Hepatocyte (in vitro differentiated cells): ENCODE measurements around the gene CABS1. TPM values are rescaled to one million over a fixed set of nuclear protein-coding genes. Genes with fewer than 3 reads are reported as not detected.

Experiments used
- DNase-seq: peaks from one replicate; pipeline ENCODE4 v3.0.0-alpha.2; 2016; ENCODE audit warnings: low spot score
- H2AFZ ChIP-seq: fragments of 200-600 bp; sonication (generic); 2 replicates; pipeline ENCODE4 v1.6.0; 2016; ENCODE audit warnings: antibody characterized with exemption, mild to moderate bottlenecking
- H3K27ac ChIP-seq: fragments of 200-600 bp; sonication (generic); 2 replicates; pipeline ENCODE4 v1.5.1; 2016; ENCODE audit warnings: mild to moderate bottlenecking
- H3K27me3 ChIP-seq: fragments of 200-600 bp; sonication (generic); 2 replicates; pipeline ENCODE4 v1.6.1; 2016
- H3K36me3 ChIP-seq: fragments of 200-600 bp; sonication (generic); replicated peaks from 2 replicates; pipeline ENCODE4 v1.5.1; 2016; ENCODE audit warnings: low read depth; ENCODE audit not compliant: insufficient read depth
- H3K4me1 ChIP-seq: fragments of 200-600 bp; sonication (generic); 2 replicates; pipeline ENCODE4 v1.5.1; 2016; ENCODE audit warnings: mild to moderate bottlenecking, moderate library complexity; ENCODE audit not compliant: insufficient read depth
- H3K4me2 ChIP-seq: fragments of 200-600 bp; sonication (generic); 2 replicates; pipeline ENCODE4 v1.6.0; 2016
- H3K4me3 ChIP-seq: fragments of 200-600 bp; sonication (generic); 2 replicates; pipeline ENCODE4 v1.5.1; 2016; ENCODE audit warnings: mild to moderate bottlenecking
- H3K79me2 ChIP-seq: fragments of 200-600 bp; sonication (generic); 2 replicates; pipeline ENCODE4 v1.6.0; 2017; ENCODE audit warnings: mild to moderate bottlenecking
- H3K9me2 ChIP-seq: fragments of 200-600 bp; sonication (generic); replicated peaks from 2 replicates; pipeline ENCODE4 v1.6.0; 2017; ENCODE audit warnings: mild to moderate bottlenecking; ENCODE audit not compliant: insufficient read depth
- H3K9me3 ChIP-seq: fragments of 200-600 bp; sonication (generic); 2 replicates; pipeline ENCODE4 v1.5.1; 2016; ENCODE audit warnings: low read depth, mild to moderate bottlenecking
- H4K20me1 ChIP-seq: fragments of 200-600 bp; sonication (generic); 2 replicates; pipeline ENCODE4 v1.6.0; 2016; ENCODE audit warnings: mild to moderate bottlenecking; ENCODE audit not compliant: insufficient read depth, poor library complexity, severe bottlenecking
- EZH2 ChIP-seq: fragments of 200-600 bp; sonication (generic); IDR thresholded peaks from 2 replicates; pipeline ENCODE4 v1.6.1; 2016; ENCODE audit warnings: antibody characterized with exemption, mild to moderate bottlenecking, borderline replicate concordance
- EZH2phosphoT487 ChIP-seq: fragments of 200-600 bp; sonication (generic); IDR thresholded peaks from one replicate; pipeline ENCODE4 v1.6.1; 2018; ENCODE audit warnings: antibody characterized with exemption, mild to moderate bottlenecking, low read depth, moderate library complexity; ENCODE audit not compliant: unreplicated experiment, severe bottlenecking
- WGBS: methylation state at CpG from one replicate; pipeline ENCODE4 v1.1.6; 2016; ENCODE audit warnings: low lambda C conversion rate; ENCODE audit errors: missing lambda C conversion rate; 5-methylcytosine and 5-hydroxymethylcytosine counted together
- polyA plus RNA-seq: library from polyadenylated mRNA; unstranded; fragments of >200 nt; fragmentation: Nextera tagmentation; extraction: Ambion mirVana; gene quantifications from 2 replicates; pipeline ENCODE4 v1.2.1, GENCODE V29; 2016
- total RNA-seq: library from RNA; depleted of rRNA; stranded (reverse); fragments of >200 nt; gene quantifications from 2 replicates; pipeline ENCODE4 v1.2.3, GENCODE V29; 2014
- TF ChIP-seq, protein P1 (sequence below): fragments of 200-600 bp; sonication (generic); IDR thresholded peaks from 2 replicates; pipeline ENCODE4 v1.5.1; 2016; ENCODE audit warnings: antibody characterized with exemption, mild to moderate bottlenecking; ENCODE audit not compliant: poor library complexity

Gene CABS1
- total and polyA plus RNA-seq, 2 experiments from 2014 or later, result not detected

DNA sequence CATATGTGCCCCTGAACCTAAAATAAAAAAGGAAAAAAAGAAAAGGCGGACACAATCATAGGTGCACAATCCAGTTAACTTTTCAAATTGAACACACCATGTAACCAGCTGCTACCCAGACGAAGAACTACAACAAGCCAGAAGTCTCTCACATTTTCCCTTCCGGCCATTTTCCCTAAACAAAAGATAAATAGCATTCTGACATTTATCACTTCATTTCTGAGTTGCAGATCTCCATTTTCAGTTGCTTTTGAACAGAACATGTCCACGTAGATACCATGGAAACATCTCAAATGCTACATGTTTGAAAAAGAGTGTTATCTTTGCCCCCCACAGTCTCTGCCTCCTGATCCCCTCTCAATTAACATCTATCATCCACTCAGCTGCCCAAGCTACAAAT lies 29.2 kb upstream of the CABS1 start:
- Histone ChIP-seq H2AFZ (peak overlapping the region; percentile 16), H3K4me3 (no peak overlapping the region), H3K4me2 (no peak overlapping the region), H3K4me1 (no peaks in the 10 kb centered on the region), H3K36me3 (no peaks in the 10 kb centered on the region), H3K27ac (no peak overlapping the region), H3K9me2 (no peaks in the 10 kb centered on the region), H3K79me2 (no peaks in the 10 kb centered on the region), H3K9me3 (no peaks in the 10 kb centered on the region), H4K20me1 (no peaks in the 10 kb centered on the region), H3K27me3 (no peaks in the 10 kb centered on the region)
- 57% methylated on average over 4 of the region's 4 CpGs for WGBS
- no peak for DNase-seq
- TF ChIP-seq EZH2phosphoT487 (no peak), EZH2 (no peak)
- TF ChIP-seq, protein P1, sequence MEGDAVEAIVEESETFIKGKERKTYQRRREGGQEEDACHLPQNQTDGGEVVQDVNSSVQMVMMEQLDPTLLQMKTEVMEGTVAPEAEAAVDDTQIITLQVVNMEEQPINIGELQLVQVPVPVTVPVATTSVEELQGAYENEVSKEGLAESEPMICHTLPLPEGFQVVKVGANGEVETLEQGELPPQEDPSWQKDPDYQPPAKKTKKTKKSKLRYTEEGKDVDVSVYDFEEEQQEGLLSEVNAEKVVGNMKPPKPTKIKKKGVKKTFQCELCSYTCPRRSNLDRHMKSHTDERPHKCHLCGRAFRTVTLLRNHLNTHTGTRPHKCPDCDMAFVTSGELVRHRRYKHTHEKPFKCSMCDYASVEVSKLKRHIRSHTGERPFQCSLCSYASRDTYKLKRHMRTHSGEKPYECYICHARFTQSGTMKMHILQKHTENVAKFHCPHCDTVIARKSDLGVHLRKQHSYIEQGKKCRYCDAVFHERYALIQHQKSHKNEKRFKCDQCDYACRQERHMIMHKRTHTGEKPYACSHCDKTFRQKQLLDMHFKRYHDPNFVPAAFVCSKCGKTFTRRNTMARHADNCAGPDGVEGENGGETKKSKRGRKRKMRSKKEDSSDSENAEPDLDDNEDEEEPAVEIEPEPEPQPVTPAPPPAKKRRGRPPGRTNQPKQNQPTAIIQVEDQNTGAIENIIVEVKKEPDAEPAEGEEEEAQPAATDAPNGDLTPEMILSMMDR, result no peak

DNA sequence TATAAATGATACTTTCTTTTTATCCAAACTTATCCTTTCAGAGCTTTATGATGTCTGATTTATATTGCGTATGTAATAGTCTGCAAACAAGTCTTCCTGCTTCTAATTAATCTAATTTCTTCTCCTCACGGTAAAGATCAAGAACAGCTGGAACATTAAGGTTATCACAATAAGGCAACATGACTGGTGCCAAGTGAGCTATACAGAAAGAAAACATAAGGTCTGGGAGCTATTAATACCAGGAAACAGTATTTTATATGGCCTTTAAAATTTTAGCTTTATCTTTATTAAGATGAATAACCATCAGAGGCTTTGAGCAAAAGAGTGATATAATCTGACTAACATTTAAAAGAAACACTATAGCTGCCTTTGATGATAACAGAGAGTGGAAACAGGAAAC lies 28.7 kb upstream of the CABS1 start:
- H3K4me3 ChIP-seq, result no peak overlapping the region
- no peaks in the 10 kb centered on the region for H4K20me1 ChIP-seq
- H3K79me2 ChIP-seq, result no peaks in the 10 kb centered on the region
- 38% methylated on average over 2 of the region's 2 CpGs for WGBS
- peak overlapping the region; percentile 16 for H2AFZ ChIP-seq
- no peaks in the 10 kb centered on the region for H3K27me3 ChIP-seq
- TF ChIP-seq EZH2 (no peak), EZH2phosphoT487 (no peak)
- TF ChIP-seq, protein P1, result no peak
- no peaks in the 10 kb centered on the region for H3K9me2 ChIP-seq
- no peak for DNase-seq
- H3K36me3 ChIP-seq, result no peaks in the 10 kb centered on the region
- H3K9me3 ChIP-seq, result no peaks in the 10 kb centered on the region
- no peak overlapping the region for H3K4me2 ChIP-seq
- H3K27ac ChIP-seq, result no peak overlapping the region
- no peaks in the 10 kb centered on the region for H3K4me1 ChIP-seq

DNA sequence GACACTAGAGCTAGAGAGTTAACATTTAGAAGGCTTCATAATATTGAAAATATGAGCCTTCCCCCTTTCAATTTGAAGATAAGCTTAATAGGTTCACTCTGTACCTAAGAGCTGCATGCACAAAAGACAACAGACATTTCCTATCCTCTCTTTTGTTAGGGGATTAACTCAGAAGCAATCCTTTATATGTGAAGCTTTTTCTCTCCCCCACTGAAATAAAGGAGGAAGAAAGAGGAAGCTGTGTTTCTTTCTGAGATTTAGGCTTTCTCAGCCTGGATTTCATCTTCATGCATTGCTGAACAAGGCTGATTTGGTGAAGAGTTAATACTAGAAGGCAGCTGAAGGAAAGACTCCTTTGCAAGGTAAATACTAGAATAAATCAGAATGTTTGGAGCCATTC lies 21.0 kb upstream of the CABS1 start:
- no peak for DNase-seq
- Histone ChIP-seq H3K36me3 (no peaks in the 10 kb centered on the region), H3K27me3 (no peaks in the 10 kb centered on the region), H4K20me1 (no peaks in the 10 kb centered on the region), H3K9me2 (no peaks in the 10 kb centered on the region), H3K27ac (no peak overlapping the region), H3K4me3 (no peak overlapping the region), H3K79me2 (no peaks in the 10 kb centered on the region), H3K4me1 (no peaks in the 10 kb centered on the region), H3K9me3 (no peaks in the 10 kb centered on the region), H2AFZ (no peak overlapping the region), H3K4me2 (no peak overlapping the region)
- TF ChIP-seq, protein P1, result no peak
- no peak for TF ChIP-seq EZH2phosphoT487
- TF ChIP-seq EZH2, result no peak

DNA sequence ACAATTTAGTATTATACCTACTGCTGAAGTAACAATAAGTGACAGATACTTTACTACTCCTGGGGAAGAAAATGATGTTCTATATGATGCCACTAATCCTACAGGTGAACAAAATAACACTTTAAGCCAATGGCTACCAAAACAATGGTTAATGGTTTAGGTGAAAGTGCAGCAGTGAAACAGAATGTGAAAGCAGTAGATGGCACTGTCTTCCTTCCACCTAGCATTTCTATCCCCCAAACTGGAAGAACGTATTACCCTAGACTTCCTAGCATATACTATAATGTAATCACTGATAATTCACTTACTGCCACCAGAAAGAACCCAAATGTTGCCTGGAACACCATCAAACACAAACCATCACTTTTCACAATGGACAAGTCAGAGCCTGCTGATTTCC lies 18.9 kb upstream of the CABS1 start:
- Histone ChIP-seq H3K36me3 (no peaks in the 10 kb centered on the region), H3K4me1 (no peaks in the 10 kb centered on the region), H3K9me3 (no peaks in the 10 kb centered on the region), H2AFZ (no peak overlapping the region), H3K79me2 (no peaks in the 10 kb centered on the region), H3K27ac (no peak overlapping the region), H3K4me3 (no peak overlapping the region), H3K27me3 (no peaks in the 10 kb centered on the region), H4K20me1 (no peaks in the 10 kb centered on the region), H3K9me2 (no peaks in the 10 kb centered on the region), H3K4me2 (no peak overlapping the region)
- 27% methylated on average over 1 of the region's 1 CpG for WGBS
- TF ChIP-seq EZH2 (no peak), EZH2phosphoT487 (no peak)
- DNase-seq, result no peak
